ENCODE data around the gene OGG1.
A peak's percentile ranks its signal among the peaks of the same experiment; 100 is the strongest.

Gene OGG1

GRCh38 chr3:9727743-9728142 lies 22.0 kb upstream of the OGG1 start:
- no peak for DNase-seq (ENCODE audit: low spot score)

- DNase-seq (ENCODE audit: low spot score): no peak
Measured at GRCh38 chr3:9729419-9729818, 20.3 kb upstream of the OGG1 start.

DNA sequence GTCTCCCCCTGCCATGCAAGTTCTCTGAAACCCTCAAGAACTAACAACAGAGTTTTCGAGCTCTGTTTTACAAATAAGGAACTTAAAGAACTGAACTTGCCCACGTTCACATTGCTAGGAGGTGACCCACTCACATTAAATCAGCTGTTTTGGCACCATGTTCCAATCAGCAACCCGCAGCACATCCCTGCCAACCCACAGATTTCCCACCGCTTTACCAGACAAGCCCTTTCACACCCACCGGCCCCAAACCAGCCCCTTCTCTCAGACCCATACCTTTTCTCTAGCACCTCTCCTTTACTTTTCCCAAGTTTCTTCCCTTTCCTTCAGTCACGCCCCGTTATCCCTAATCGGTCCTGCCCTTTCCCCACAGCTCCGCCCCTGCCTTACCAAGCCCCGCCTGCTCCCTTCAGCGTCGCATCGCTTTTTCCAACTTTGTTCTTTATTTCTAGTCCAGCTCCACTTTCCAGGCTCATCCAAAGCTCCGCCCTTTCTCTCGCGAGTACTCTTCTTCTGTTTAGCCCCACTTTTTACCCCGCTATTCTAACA lies 19.0 kb upstream of the OGG1 start:
- peak; percentile 34 for DNase-seq (ENCODE audit: low spot score)

- peak; percentile 99 for DNase-seq (ENCODE audit: low spot score)
Measured at GRCh38 chr3:9731206-9732079, 18.3 kb upstream of the OGG1 start, which contains the start of gene BRPF1. Gene BRPF1, plus strand, starts transcription at chr3:9731735. Its CDS starts 2,406 bp downstream, at chr3:9734141.

GRCh38 chr3:9732080-9732739 lies 17.5 kb upstream of the OGG1 start:
- DNase-seq (ENCODE audit: low spot score): peak; percentile 34

- DNase-seq (ENCODE audit: low spot score): peak; percentile 54
Measured at GRCh38 chr3:9732740-9733115, 17.0 kb upstream of the OGG1 start.

DNA sequence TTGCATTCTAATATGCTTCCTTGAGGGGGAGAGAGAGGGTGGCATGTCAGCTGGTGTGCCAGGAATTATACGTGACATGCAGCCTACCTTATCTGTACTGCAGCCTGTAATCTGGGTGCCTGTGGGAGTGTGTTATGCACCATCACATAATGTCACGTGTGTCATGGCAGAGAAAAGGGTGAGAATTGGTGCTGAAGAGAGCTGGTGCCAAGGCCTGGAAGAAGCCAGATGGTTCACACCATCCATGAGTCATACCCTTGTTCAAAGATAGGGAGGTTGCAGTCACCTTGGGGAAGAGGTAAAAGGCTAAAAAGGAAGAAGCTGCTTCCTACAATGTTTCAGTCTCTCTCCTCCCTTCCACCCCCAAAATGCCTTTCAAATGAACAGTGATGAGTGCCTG lies 12.9 kb upstream of the OGG1 start:
- DNase-seq (ENCODE audit: low spot score): no peak

DNA sequence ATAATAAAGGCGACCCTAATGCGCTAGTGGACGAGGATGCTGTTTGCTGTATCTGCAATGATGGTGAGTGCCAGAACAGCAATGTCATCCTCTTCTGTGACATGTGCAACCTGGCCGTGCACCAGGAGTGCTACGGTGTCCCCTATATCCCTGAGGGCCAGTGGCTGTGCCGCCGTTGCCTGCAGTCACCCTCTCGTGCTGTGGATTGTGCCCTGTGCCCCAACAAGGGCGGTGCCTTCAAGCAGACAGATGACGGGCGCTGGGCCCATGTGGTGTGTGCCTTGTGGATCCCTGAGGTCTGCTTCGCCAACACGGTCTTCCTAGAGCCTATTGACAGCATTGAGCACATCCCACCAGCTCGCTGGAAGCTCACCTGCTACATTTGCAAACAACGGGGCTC lies 10.6 kb upstream of the OGG1 start:
- no peak for DNase-seq (ENCODE audit: low spot score)

DNA sequence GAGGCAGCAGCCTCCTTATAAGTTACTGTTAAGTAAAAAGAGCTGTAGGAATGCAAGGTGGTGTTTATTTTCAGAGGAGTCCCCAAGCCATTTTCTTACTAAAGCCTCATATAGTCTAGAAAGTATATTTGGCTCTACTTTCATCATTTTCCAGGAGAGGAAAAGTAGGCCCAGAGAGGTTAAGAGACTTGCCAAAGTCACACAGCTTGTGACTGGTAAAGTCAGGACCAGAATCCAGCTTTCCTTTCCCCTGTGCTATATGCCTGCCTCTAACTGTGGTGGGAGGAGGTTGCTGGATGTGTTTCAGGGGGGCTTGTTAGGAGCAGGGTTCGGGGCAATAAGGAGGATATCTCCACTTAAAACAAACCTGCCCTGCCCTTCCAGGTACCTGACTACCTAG lies 7.2 kb upstream of the OGG1 start:
- no peak for DNase-seq (ENCODE audit: low spot score)

- no peak for DNase-seq (ENCODE audit: low spot score)
Measured at GRCh38 chr3:9743548-9743947, 6.2 kb upstream of the OGG1 start.

GRCh38 chr3:9744162-9744561 lies 5.6 kb upstream of the OGG1 start:
- no peak for DNase-seq (ENCODE audit: low spot score)

DNA sequence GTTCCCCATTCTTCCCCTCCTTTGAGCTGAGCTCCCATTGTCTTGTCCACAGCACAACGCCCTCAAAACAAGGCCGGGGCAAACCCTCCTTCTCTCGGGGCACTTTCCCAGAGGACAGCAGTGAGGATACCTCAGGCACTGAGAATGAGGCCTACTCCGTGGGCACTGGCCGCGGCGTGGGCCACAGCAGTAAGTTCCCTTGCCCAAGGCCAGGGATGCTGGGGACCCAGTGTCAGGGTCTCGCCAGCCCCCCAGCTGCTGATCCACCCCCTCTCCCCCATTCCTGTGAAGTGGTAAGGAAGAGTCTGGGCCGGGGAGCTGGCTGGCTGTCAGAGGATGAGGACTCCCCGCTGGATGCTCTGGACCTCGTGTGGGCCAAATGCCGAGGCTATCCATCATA lies 4.2 kb upstream of the OGG1 start:
- DNase-seq (ENCODE audit: low spot score): no peak

- DNase-seq (ENCODE audit: low spot score): peak; percentile 80
Measured at GRCh38 chr3:9746330-9746729, 3.4 kb upstream of the OGG1 start.

DNA sequence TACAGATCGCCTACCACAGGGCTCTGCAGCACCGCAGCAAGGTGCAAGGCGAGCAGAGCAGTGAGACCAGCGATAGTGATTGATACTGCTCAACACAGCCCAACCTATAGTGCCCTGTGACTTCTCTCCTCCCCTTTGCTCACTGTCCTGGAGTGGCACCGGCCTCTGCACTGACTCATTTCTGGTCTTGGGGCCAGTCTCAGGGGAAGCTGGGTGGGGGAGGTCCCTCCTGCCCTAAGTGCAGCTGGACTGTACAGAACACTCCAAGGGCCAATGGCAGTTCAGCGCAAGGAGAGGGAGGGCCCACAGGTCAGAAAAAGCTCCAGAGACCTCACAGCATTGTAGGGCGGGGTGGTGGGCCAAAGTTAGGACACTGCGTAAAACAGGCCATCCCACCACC lies 2.5 kb upstream of the OGG1 start:
- DNase-seq (ENCODE audit: low spot score): no peak

- no peak for DNase-seq (ENCODE audit: low spot score)
Measured at GRCh38 chr3:9748031-9748430, 1.7 kb upstream of the OGG1 start.

- DNase-seq (ENCODE audit: low spot score): no peak
Measured at GRCh38 chr3:9749296-9749644, 482 bp upstream of the OGG1 start.

GRCh38 chr3:9750556-9751411 lies 1.0 kb downstream of the OGG1 start:
- DNase-seq (ENCODE audit: low spot score): no peak

DNA sequence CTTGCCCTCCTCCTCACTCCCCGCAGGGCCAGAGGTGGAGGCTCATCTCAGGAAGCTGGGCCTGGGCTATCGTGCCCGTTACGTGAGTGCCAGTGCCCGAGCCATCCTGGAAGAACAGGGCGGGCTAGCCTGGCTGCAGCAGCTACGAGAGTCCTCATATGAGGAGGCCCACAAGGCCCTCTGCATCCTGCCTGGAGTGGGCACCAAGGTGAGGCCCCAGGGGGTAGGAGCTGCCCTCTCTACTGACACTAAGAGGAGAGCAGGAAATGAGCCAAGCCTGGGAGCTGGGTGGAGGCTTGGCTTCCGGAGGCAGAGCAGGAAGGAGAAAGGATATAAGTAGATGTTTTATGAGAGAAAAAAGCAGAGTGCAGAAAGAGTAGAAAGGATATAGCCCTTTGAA lies 4.9 kb downstream of the OGG1 start:
- no peak for DNase-seq (ENCODE audit: low spot score)

GRCh38 chr3:9757427-9757826 lies 7.7 kb downstream of the OGG1 start:
- DNase-seq (ENCODE audit: low spot score): no peak

DNA sequence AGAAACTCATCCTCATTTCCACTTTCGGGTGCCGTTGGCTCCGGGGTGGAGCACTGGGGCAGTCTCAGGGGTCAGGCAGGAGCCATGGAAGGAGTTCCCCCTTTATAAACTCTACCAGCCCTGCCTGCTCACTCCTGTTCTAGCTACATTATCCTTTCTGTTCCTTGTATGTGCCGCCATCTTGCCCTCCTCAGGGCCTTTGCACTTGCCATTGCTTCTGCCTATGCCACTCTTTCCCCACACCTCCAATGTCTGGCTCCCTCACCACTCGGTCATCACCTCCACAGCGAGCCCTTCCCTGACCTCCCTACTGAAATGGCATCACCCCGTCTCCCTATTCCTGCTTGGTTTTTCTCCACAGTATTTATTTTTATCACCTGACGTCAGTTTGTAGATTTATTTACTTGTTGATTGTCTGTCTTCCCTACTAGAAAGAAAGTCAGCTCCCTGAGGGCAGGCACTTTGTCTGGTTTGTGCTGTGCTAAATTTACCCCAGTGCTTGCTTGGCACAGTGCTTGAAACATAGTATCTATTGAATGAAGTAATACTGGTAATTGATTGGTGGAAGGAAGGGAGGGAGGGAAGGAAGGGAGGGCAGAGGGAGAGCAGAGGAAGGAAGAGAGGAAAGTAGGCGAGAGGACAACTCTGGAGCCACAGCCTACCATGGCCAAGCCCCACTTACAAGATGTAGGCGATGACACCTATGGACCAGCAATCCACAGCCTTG lies 11.2 kb downstream of the OGG1 start:
- no peak for DNase-seq (ENCODE audit: low spot score)

- no peak for DNase-seq (ENCODE audit: low spot score)
Measured at GRCh38 chr3:9761919-9762318, 12.2 kb downstream of the OGG1 start.

GRCh38 chr3:9762871-9763270 lies 13.1 kb downstream of the OGG1 start:
- DNase-seq (ENCODE audit: low spot score): no peak
